HepG2 (cell line): ENCODE measurements around the gene VSX1. TPM values are rescaled to one million over a fixed set of nuclear protein-coding genes. Genes with fewer than 3 reads are reported as not detected.

Experiments
- BORCS8-MEF2B ChIP-seq: sonication (generic); formaldehyde crosslinking; IDR thresholded peaks from 2 replicates; pipeline ENCODE4 v1.8.0; 2022; ENCODE audit warnings: mild to moderate bottlenecking, missing genetic modification reagents
- ETV5 ChIP-seq: IDR thresholded peaks from 2 replicates; pipeline ENCODE4 v1.6.1; 2018; ENCODE audit warnings: missing biosample characterization, missing genetic modification reagents, inconsistent platforms, borderline replicate concordance
- FOXA1 ChIP-seq, 2 experiments: fragments of 450-650 bp in 1 of 2; sonication (generic) in 1 of 2; formaldehyde crosslinking in 1 of 2; IDR thresholded peaks; 2 replicates each; pipeline versions ENCODE4 v1.4.0 to v1.6.1; 2016 to 2020; ENCODE audit warnings: missing genetic modification reagents in 1 of 2
- FOXA3 ChIP-seq: IDR thresholded peaks from 2 replicates; pipeline ENCODE4 v1.6.1; 2016; ENCODE audit warnings: missing genetic modification reagents, missing compliant biosample characterization
- FOXO1 ChIP-seq: sonication (generic); formaldehyde crosslinking; IDR thresholded peaks from 2 replicates; pipeline ENCODE4 v1.4.0; 2020; ENCODE audit warnings: missing genetic modification reagents
- GZF1 ChIP-seq: sonication (generic); formaldehyde crosslinking; IDR thresholded peaks from 2 replicates; pipeline ENCODE4 v1.5.1; 2020; ENCODE audit warnings: mild to moderate bottlenecking, missing genetic modification reagents
- MIER2 ChIP-seq: IDR thresholded peaks from 2 replicates; pipeline ENCODE4 v1.6.1; 2016; ENCODE audit warnings: missing biosample characterization, missing genetic modification reagents
- PITX1 ChIP-seq: sonication (generic); formaldehyde crosslinking; IDR thresholded peaks from 2 replicates; pipeline ENCODE4 v1.5.1; 2020; ENCODE audit warnings: mild to moderate bottlenecking, missing genetic modification reagents
- RFXAP ChIP-seq: sonication (generic); formaldehyde crosslinking; IDR thresholded peaks from 2 replicates; pipeline ENCODE4 v1.4.0; 2020; ENCODE audit warnings: missing genetic modification reagents, borderline replicate concordance
- SAP130 ChIP-seq: IDR thresholded peaks from 2 replicates; pipeline ENCODE4 v1.6.1; 2016; ENCODE audit warnings: low read depth
- SMAD3 ChIP-seq: sonication (generic); formaldehyde crosslinking; IDR thresholded peaks from 2 replicates; pipeline ENCODE4 v1.4.0; 2020; ENCODE audit warnings: missing genetic modification reagents
- ZBTB1 ChIP-seq: sonication (generic); formaldehyde crosslinking; IDR thresholded peaks from 2 replicates; pipeline ENCODE4 v1.4.0; 2020; ENCODE audit warnings: missing genetic modification reagents, borderline replicate concordance
- ZBTB42 ChIP-seq: sonication (generic); formaldehyde crosslinking; IDR thresholded peaks from 2 replicates; pipeline ENCODE4 v1.5.0; 2020; ENCODE audit warnings: mild to moderate bottlenecking, missing genetic modification reagents
- ZNF263 ChIP-seq: sonication (generic); formaldehyde crosslinking; IDR thresholded peaks from 2 replicates; pipeline ENCODE4 v1.4.0; 2020; ENCODE audit warnings: missing genetic modification reagents
- ZNF282 ChIP-seq: fragments of 450-650 bp; IDR thresholded peaks from 2 replicates; pipeline ENCODE4 v1.6.1; 2018; ENCODE audit not compliant: partially characterized antibody
- ZNF446 ChIP-seq: sonication (generic); formaldehyde crosslinking; IDR thresholded peaks from 2 replicates; pipeline ENCODE4 v1.5.0; 2020; ENCODE audit warnings: mild to moderate bottlenecking, missing genetic modification reagents
- polyA plus RNA-seq, 8 experiments: library from polyadenylated mRNA; depleted of rRNA in 3 of 8; stranded (reverse) in 7 of 8; unstranded in 1 of 8; fragments of >200 nt; fragmentation: Illumina TruSeq in 4 of 8; extraction: Trizol in 4 of 8; gene quantifications; 2 replicates each; pipeline versions ENCODE4 v1.2.1 to v1.2.3, GENCODE V29; 2011 to 2016; ENCODE audit warnings: low read depth in 4 of 8, missing spikeins in 1 of 8, mixed read lengths in 1 of 8; ENCODE audit not compliant: insufficient read depth in 1 of 8
- total RNA-seq, 5 experiments: library from RNA; depleted of rRNA; stranded (reverse); fragments of >200 nt; fragmentation: Illumina TruSeq; extraction: Trizol; gene quantifications; 2 replicates each; pipeline ENCODE4 v1.2.3, GENCODE V29; 2016; ENCODE audit warnings: low read depth in 1 of 5
- TF ChIP-seq, protein P1 (sequence below): IDR thresholded peaks from 2 replicates; pipeline ENCODE4 v1.4.0; 2020; ENCODE audit warnings: mild to moderate bottlenecking, missing genetic modification reagents
- TF ChIP-seq, protein P2 (sequence below): sonication (generic); formaldehyde crosslinking; IDR thresholded peaks from 2 replicates; pipeline ENCODE4 v1.4.0; 2020; ENCODE audit warnings: missing genetic modification reagents, borderline replicate concordance

VSX1 gene
- total and polyA plus RNA-seq, 2 of the 13 experiments (the other 11 are each of a cell fraction or from before 2014, with no cell fraction given), result 0.04 TPM; not detected in 1

DNA sequence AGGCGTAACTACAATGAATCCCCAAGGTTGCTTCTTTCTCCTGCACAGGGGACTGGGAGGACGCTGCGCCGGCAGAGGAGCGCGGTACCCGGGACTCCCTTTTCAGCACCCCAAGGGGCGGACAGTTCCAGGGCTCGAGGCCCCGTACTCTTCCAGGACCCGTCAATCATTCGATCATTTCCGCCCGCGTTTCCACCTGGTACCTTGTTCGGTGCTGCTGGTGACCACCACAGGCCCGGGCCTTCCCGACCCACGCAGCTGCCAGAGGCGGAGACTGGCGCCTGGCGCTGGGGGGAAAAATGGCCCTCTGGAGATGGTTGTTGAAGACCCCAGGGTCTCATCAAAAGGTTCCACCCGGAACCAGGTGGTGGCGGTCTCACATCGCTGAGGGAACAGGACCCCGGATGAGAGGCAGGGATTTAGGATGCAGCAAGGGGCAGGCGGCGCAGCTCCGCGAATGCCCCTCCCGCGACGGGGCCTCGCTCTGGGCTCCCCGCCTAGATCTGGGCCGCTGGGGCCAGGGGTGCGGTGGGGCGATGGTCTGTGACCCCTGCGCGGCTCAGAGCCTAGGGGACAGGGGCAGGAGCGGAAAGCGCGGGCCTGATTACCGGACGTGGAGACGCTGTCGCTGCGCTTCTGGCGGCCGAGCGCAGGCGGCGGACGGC, 744 bp downstream of the VSX1 start (continued):
- peak; percentile 51; the same call in 1 of the 2 replicates for TF ChIP-seq ZBTB1 (CRISPR knock-in tag)
- TF ChIP-seq ETV5 (CRISPR knock-in tag), result no peak
- TF ChIP-seq BORCS8-MEF2B, result peak; percentile 77
- TF ChIP-seq ZBTB42 (CRISPR knock-in tag), result 0 out of 2 replicates have a peak, but pooled peaks have one; percentile 26
- peak; percentile 49 for TF ChIP-seq SAP130 (CRISPR knock-in tag)
- no peak for TF ChIP-seq FOXA3
- TF ChIP-seq MIER2 (CRISPR knock-in tag), result peak; percentile 97
- peak; percentile 31; the same call in 1 of the 2 replicates for TF ChIP-seq ZNF446
- TF ChIP-seq, protein P1, sequence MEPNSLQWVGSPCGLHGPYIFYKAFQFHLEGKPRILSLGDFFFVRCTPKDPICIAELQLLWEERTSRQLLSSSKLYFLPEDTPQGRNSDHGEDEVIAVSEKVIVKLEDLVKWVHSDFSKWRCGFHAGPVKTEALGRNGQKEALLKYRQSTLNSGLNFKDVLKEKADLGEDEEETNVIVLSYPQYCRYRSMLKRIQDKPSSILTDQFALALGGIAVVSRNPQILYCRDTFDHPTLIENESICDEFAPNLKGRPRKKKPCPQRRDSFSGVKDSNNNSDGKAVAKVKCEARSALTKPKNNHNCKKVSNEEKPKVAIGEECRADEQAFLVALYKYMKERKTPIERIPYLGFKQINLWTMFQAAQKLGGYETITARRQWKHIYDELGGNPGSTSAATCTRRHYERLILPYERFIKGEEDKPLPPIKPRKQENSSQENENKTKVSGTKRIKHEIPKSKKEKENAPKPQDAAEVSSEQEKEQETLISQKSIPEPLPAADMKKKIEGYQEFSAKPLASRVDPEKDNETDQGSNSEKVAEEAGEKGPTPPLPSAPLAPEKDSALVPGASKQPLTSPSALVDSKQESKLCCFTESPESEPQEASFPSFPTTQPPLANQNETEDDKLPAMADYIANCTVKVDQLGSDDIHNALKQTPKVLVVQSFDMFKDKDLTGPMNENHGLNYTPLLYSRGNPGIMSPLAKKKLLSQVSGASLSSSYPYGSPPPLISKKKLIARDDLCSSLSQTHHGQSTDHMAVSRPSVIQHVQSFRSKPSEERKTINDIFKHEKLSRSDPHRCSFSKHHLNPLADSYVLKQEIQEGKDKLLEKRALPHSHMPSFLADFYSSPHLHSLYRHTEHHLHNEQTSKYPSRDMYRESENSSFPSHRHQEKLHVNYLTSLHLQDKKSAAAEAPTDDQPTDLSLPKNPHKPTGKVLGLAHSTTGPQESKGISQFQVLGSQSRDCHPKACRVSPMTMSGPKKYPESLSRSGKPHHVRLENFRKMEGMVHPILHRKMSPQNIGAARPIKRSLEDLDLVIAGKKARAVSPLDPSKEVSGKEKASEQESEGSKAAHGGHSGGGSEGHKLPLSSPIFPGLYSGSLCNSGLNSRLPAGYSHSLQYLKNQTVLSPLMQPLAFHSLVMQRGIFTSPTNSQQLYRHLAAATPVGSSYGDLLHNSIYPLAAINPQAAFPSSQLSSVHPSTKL (CRISPR knock-in tag), result peak; percentile 24; the same call in 1 of the 2 replicates
- TF ChIP-seq ZNF282, result no peak
- TF ChIP-seq ZNF263, result peak; percentile 42
- TF ChIP-seq PITX1 (CRISPR knock-in tag), result 0 out of 2 replicates have a peak, but pooled peaks have one; percentile 55
- peak; percentile 77; the same call in 1 of the 2 replicates for TF ChIP-seq SMAD3
- TF ChIP-seq, protein P2, sequence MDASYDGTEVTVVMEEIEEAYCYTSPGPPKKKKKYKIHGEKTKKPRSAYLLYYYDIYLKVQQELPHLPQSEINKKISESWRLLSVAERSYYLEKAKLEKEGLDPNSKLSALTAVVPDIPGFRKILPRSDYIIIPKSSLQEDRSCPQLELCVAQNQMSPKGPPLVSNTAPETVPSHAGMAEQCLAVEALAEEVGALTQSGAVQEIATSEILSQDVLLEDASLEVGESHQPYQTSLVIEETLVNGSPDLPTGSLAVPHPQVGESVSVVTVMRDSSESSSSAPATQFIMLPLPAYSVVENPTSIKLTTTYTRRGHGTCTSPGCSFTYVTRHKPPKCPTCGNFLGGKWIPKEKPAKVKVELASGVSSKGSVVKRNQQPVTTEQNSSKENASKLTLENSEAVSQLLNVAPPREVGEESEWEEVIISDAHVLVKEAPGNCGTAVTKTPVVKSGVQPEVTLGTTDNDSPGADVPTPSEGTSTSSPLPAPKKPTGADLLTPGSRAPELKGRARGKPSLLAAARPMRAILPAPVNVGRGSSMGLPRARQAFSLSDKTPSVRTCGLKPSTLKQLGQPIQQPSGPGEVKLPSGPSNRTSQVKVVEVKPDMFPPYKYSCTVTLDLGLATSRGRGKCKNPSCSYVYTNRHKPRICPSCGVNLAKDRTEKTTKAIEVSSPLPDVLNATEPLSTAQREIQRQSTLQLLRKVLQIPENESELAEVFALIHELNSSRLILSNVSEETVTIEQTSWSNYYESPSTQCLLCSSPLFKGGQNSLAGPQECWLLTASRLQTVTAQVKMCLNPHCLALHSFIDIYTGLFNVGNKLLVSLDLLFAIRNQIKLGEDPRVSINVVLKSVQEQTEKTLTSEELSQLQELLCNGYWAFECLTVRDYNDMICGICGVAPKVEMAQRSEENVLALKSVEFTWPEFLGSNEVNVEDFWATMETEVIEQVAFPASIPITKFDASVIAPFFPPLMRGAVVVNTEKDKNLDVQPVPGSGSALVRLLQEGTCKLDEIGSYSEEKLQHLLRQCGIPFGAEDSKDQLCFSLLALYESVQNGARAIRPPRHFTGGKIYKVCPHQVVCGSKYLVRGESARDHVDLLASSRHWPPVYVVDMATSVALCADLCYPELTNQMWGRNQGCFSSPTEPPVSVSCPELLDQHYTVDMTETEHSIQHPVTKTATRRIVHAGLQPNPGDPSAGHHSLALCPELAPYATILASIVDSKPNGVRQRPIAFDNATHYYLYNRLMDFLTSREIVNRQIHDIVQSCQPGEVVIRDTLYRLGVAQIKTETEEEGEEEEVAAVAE (CRISPR knock-in tag), result 0 out of 2 replicates have a peak, but pooled peaks have one; percentile 63
- TF ChIP-seq GZF1 (CRISPR knock-in tag), result no peak
- no peak for TF ChIP-seq FOXO1 (CRISPR knock-in tag)
- TF ChIP-seq FOXA1 (IDR thresholded peaks at IDR 0.05), result no peak
- TF ChIP-seq FOXA1 (CRISPR knock-in tag; IDR thresholded peaks at IDR 0.05), result no peak
- 0 out of 2 replicates have a peak, but pooled peaks have one; percentile 23 for TF ChIP-seq RFXAP (CRISPR knock-in tag)
